ENCODE measurements around the gene CRHR1.

CRHR1 gene

DNA sequence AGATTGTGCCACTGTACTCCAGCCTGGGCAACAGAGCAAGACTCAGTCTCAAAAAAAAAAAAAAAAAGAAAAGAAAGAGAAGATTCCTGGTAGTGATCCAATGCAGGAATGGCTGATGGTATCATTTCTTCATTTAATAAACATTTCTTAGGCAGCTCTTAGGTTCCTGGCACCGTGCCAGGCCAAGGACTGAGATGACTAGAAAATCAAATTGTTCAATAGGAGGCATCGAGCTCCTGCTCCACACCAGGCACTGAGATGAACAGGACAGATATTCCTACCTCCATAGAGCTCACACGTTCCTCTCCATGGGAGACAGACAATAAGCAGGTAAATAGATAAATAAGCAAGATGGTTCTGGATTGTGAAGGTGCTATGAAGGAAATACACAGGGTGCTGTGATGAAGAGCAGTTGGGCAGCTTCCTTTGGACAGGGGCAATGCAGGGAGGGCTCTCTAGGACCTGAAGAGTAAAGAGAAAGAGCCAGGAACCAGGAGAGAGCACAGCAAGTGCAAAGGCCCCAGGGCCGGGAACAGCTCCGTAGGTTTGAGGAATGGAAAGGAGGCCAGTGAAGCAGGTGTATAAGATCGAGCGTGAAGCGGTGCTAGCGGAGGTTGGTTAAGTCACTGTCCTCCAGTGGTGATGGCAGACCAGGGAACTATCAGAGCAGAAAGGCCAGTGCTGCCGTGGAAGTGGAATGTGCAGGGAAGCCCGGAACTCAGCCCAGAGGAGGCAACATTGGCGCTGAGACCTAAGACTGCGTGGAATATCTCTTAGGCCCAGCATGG is 26.5 kb upstream of the CRHR1 start:
- no peak overlapping the region for H3K4me3 ChIP-seq (replicated peaks; ENCODE audit: low read depth, low read length)
- DNase-seq (ENCODE audit: extremely low read depth, low read depth) = no peak
- TF ChIP-seq, protein P1, sequence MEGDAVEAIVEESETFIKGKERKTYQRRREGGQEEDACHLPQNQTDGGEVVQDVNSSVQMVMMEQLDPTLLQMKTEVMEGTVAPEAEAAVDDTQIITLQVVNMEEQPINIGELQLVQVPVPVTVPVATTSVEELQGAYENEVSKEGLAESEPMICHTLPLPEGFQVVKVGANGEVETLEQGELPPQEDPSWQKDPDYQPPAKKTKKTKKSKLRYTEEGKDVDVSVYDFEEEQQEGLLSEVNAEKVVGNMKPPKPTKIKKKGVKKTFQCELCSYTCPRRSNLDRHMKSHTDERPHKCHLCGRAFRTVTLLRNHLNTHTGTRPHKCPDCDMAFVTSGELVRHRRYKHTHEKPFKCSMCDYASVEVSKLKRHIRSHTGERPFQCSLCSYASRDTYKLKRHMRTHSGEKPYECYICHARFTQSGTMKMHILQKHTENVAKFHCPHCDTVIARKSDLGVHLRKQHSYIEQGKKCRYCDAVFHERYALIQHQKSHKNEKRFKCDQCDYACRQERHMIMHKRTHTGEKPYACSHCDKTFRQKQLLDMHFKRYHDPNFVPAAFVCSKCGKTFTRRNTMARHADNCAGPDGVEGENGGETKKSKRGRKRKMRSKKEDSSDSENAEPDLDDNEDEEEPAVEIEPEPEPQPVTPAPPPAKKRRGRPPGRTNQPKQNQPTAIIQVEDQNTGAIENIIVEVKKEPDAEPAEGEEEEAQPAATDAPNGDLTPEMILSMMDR (IDR thresholded peaks at IDR 0.05; ENCODE audit: low read depth, low read length, missing control alignments) = no peak

GRCh38 chr17:45758544-45758943 is 25.6 kb upstream of the CRHR1 start:
- DNase-seq (ENCODE audit: extremely low read depth, low read depth) = no peak
- TF ChIP-seq, protein P1 (IDR thresholded peaks at IDR 0.05; ENCODE audit: low read depth, low read length, missing control alignments) = no peak
- no peak overlapping the region for H3K4me3 ChIP-seq (replicated peaks; ENCODE audit: low read depth, low read length)

DNA sequence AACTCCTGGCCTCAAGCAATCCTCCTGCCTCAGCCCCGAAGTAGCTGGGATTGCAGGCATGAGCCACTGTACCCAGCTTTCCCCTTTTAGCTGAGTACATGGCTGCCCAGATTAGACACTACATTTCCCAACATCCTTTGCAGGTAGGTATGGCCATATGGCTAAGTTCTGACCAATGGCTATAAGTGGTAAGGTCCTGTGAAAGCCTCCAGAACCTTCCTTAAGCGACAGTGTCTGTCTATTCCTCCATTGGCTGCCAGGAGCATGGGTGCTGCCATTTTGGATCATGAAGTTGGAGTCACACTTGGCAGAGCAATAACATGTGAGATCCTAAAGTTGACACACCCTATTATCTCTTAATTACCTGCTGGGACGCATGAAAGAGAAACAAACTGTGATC is 24.4 kb upstream of the CRHR1 start:
- TF ChIP-seq, protein P1 (IDR thresholded peaks at IDR 0.05; ENCODE audit: low read depth, low read length, missing control alignments) = no peak
- no peak overlapping the region for H3K4me3 ChIP-seq (replicated peaks; ENCODE audit: low read depth, low read length)
- no peak for DNase-seq (ENCODE audit: extremely low read depth, low read depth)

GRCh38 chr17:45761957-45762565 is 22.1 kb upstream of the CRHR1 start:
- TF ChIP-seq, protein P1 (IDR thresholded peaks at IDR 0.05; ENCODE audit: low read depth, low read length, missing control alignments) = no peak
- no peak overlapping the region for H3K4me3 ChIP-seq (replicated peaks; ENCODE audit: low read depth, low read length)
- no peak for DNase-seq (ENCODE audit: extremely low read depth, low read depth)

- TF ChIP-seq, protein P1 (IDR thresholded peaks at IDR 0.05; ENCODE audit: low read depth, low read length, missing control alignments) = no peak
- no peak overlapping the region for H3K4me3 ChIP-seq (replicated peaks; ENCODE audit: low read depth, low read length)
- DNase-seq (ENCODE audit: extremely low read depth, low read depth) = no peak
These were observed 20.9 kb upstream of the CRHR1 start for GRCh38 chr17:45763182-45763581.

- no peak overlapping the region for H3K4me3 ChIP-seq (replicated peaks; ENCODE audit: low read depth, low read length)
- TF ChIP-seq, protein P1 (IDR thresholded peaks at IDR 0.05; ENCODE audit: low read depth, low read length, missing control alignments) = no peak
- DNase-seq (ENCODE audit: extremely low read depth, low read depth) = no peak
These were observed 19.6 kb upstream of the CRHR1 start for GRCh38 chr17:45764479-45764878.
